Forelimb muscle (tissue), 1 donor: ENCODE data around the gene RDH14. TPM values are rescaled to one million over a fixed set of nuclear protein-coding genes. Genes with fewer than 3 reads are reported as not detected.
A peak's percentile ranks its signal among the peaks of the same experiment; 100 is the strongest.

ENCODE experiments used
- DNase-seq: peaks from one replicate; pipeline ENCODE4 v3.0.0-alpha.2; 2013; ENCODE audit warnings: low read depth
- polyA plus RNA-seq: library from polyadenylated mRNA; unstranded; fragments of 120-200 nt; gene quantifications from one replicate; pipeline ENCODE4 v1.2.1, GENCODE V29; 2013; ENCODE audit not compliant: insufficient read length

Gene RDH14, protein sequence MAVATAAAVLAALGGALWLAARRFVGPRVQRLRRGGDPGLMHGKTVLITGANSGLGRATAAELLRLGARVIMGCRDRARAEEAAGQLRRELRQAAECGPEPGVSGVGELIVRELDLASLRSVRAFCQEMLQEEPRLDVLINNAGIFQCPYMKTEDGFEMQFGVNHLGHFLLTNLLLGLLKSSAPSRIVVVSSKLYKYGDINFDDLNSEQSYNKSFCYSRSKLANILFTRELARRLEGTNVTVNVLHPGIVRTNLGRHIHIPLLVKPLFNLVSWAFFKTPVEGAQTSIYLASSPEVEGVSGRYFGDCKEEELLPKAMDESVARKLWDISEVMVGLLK
- polyA plus RNA-seq = 25.2 TPM

DNA sequence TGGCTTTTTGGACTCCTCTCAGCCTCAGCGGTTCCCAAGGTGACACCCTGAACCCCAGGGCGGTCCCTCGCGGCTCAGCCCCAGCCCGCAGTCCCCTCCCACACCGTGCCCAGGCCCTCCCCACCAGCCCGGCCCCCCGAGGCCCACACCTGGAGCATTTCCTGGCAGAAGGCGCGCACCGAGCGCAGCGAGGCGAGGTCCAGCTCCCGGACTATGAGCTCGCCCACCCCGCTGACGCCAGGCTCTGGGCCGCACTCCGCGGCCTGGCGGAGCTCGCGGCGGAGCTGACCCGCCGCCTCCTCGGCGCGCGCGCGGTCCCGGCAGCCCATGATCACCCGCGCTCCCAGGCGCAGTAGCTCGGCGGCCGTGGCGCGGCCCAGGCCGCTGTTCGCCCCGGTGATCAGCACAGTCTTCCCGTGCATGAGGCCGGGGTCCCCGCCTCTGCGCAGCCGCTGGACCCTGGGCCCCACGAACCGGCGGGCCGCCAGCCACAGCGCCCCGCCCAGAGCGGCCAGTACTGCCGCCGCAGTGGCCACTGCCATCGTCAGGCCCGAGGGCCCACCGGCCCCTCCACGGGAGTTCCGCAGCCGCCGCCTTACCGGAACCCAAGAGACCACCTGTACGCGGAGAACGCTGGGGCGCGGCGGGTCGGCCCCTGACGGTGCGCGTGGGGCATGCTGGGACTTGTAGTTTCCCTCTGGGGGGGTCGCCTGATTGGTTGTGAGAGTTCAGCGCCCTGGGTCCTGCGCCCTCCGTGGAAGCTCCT lies at the start of gene RDH14:
TSS of gene RDH14 (minus strand) at position 623 of the 766 bp plus-strand sequence. CDS start at position 542, 81 bp downstream.
- DNase-seq = peak; percentile 67

DNA sequence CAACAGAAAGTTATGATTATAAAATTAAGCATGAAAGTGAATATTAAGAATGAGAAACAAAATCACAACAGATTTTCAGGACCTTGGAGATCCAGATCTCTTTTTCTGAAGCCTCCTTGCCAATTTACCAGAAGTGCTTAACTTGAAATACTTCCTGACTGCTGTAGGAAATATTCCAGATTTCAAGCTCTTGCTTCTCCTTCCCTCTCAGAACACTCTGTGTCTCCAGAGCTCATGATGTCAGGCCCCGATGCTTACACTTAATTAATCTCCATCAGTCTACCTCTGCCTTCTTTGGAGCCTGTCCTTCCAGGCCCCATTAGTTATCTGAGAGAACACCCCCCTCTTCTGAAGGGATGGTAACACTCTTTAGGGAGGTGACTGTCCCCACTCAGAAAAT lies 49.6 kb upstream of the RDH14 start:
- no peak for DNase-seq

DNA sequence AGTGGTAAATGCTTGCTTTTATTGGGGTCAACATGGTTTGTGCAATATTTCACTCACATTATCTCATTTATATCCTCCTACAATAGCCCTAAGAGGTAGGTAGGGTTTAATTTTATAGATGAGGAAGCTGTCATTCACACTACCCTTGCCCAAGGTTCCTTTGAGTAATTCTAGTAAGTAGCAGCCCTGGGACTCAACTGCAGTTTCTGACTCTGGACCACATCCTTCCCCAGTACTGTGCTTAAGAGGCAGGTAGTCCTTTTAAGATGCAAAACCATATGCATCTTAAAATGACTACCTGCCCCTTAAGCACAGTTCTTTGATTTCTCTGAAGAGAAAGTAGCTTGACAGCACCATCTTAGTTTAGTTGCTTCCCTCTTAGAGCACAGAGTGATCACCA lies 44.7 kb upstream of the RDH14 start:
- DNase-seq = no peak

DNA sequence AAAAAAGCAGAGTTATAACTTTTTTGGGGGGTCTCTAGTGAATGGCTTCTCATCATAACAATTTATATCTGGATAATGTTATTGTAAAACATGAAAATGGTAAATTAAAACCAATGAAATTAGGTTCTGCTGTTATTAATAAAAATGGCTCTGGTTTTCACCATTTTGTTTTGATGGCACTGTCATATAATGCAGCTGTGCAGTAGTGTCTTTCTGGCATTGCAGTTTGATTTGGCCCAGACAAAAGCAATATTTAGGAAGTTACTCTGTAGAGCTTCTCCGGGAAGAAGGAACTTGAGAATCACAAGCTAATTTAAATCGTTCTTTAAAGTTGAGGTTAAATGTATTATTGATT lies 44.1 kb upstream of the RDH14 start:
- DNase-seq = no peak

DNA sequence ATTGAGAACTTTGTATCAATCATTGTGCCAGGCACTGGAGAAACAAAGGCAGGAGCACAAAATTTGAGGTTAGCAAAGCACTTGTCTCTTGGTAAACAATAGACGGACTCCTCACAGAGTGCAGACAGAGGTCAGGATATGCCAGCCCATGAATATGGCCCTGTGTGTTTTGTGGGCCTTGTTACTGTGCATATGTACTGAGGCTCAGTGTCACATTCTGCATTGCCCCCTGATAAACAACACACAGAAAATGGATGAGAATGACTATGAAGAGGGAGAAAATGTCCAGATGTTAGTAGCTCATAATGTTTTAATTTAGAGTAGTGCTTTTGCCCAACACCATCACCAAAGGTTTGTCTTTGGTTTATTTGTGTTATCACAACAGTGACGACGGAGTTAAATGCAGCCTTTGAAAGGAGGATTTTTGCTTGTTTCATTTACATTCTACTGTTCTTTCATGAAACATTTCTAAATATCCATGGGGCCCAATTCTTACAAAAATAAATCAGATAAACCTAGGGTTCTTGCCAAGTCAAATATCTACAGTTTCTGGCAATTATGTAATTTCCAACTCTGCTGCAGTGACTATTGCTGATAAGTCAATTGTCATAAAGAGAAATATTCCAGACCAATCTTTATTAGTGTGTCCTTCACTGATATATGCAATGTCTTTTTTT lies 43.5 kb upstream of the RDH14 start:
- DNase-seq = no peak

DNA sequence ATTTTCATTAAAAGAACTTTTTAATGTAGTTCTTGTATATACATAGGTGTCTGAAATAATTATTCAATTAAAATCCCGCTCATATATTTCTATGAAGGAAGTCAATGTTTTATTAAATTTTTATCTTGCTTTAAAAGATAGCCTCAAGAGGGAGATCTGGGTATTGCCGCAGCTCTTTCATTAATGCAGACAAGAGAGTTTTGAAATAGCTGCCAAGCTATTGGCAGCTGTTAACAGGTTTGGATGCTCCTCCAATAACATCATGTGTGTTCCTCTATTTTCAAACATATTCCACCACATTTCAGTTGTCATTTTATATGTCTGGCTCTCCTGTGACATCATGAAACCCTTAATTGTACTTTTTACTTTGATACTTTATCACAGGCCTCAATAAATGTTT lies 41.8 kb upstream of the RDH14 start:
- DNase-seq = no peak

DNA sequence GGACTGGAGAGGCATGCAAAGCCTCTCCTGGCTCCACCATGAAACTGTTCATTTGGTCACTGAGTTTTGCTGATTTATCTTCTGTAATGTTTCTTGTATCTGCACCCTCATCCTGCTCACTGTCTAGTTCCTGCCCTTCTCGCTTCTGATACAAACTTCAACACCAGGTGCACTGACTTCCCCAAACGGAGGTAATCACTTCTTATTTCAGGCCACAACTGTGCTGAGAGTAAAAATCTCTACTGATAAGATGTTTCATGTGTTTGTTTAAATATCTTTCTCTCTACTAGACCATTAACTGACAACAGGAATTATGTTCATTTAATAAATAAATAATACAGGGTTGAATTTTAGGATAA lies 39.8 kb upstream of the RDH14 start:
- no peak for DNase-seq

DNA sequence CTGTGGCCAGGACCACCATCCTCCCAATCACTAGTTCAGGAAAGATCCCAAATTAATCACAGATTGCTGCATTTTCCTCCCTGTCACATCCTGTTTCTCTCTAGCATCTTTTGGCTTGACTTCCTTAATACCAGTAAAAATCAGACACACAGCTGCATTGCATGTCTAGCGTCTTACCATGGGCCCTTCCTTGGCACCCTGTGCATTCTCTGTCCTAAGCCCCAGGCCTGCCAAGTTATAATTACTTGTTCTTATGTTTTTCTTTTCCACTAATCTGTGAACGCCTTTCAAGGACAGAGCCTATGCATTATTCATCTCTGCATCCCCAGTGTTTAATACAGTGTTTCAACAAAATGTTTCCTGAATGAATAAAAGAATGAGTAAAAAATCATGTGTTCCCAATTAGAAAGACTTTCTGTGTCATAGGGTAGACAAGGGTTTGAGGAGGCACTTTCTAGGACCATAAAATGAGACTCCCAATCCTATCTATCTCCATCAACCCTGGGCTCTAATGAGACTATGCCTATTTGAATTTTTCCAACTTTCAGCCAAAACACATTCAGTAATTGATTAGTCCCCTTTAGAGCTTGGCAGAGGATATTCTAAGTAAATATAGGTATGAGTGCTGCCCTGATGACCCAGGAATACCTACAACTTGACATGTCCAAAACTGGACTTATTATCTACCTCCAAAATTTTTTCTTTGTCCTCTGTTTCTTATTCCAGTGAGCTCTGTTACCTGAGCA lies 39.2 kb upstream of the RDH14 start:
- DNase-seq = no peak

DNA sequence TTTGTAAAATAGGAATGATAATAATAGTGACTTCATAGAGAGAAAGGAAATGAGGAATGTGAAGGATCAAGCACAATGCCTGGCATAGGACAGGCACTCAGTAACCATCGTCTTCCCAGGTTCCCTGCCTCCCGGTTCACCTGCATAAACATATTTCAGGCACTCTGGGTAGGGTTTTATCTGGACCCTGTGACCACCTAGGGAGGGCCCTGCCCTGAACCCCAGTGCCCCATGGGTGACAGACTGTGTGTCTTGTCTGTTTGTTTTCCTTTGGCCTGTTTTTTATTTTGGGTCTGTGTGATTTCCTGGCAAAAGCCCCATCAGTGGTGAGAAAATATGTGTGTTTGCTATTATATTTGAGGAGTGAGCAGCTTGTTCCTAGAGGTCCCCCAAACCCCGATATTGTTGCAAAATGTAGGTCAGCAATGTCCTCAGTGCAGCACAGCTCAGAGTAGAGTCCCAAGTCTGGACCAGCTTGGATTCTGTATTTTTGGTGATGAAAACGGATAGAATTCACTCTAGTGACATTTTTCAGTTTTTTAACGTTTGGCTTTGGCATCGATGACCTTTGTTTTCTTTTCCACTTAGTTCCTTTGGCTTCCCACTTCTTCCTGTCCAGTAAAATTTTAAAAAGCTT lies 38.5 kb upstream of the RDH14 start:
- DNase-seq = no peak

DNA sequence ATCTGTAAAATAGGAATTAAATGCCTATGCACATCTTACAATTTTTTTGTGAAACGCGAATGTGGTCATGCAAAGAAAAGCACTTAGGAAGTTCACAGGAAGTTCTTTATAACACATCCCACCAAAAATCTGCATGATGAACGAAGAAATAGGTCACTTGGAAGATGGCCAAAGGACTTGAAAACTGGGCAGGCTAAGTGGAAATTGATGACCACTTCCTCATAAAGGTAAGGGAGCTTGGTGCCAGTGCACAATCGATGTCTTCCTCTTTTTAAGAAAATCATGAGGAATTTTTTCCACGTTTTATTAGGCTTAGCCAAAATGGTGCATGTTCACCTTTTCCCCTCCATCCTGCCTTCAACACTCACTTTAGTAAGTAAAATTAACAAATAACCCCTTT lies 37.2 kb upstream of the RDH14 start:
- DNase-seq = no peak

DNA sequence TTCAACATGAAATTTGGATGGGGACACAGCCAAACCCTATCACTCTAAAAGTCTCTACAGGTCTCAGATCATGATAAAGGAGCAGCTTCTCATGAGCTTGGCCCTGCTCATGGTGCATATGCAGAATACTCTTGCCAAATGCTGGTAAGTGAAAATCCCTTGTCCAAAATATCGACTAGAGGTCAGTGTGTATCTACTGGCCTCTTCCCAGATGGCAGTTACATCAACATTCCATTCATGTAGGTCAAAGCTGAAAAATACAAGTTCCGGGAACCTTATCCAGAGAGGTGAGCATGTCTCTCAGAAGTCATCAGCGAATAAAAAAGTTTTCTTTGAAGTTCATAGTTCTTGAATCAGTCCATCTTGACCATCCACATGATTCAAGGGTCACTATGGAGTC lies 36.5 kb upstream of the RDH14 start:
- DNase-seq = no peak

DNA sequence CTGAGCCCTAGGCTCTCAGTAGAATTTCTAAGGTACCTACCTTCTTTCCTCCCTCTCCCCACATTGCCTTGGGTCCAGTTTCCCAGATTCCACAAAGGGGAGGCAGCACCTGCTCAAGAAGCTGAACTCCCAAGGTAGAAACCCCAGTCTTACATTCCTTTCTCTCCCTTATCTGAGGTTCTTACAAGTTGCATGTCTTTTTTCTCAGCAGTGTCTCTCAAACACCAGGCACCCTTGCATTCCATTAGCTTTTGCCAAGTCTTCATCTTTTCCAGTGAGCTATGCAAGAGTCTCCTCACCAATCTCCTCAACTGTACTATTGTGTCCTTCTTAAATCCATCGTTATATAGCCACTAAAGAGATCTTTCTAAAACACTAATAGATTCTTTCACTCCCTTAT lies 33.0 kb upstream of the RDH14 start:
- no peak for DNase-seq

DNA sequence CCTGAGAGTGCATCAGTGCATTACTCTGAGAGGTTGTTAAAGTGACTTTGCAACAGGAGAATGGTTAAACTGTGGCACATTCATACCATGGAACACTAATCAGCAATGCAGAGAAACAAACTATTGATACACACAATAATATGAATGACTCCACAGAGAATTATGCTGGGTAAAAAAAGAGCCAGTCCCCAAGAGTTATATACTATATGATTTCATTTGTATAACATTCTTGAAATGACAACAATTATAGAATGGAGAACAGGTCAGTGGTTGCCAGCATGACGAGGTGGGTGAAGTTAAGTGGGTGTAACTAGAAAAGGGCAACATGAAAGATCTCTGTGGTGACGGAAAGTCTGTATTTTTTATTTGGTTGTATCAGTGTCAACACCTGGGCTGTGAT lies 31.9 kb upstream of the RDH14 start:
- no peak for DNase-seq

DNA sequence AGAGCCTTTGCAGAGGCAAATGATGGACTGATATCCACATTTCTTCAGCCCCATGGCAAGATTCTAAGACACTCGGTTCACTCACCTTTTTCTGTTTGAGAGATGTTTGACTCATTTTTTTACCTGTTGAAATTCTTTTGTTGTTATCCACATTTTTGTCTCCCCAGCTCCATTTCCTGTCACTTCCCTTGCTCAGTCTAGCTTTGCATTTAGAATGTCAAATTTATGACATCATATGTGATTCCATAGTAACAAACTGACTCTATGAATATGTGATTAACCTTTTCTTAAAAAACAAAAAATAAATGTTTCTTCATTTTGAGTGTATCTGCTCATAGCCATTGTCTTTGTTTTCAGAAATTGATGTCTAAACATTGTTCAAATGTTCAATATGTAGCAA lies 28.9 kb upstream of the RDH14 start, which contains the start of gene NT5C1B:
TSS of gene NT5C1B (minus strand) at position 216 of the 400 bp plus-strand sequence. CDS start at position 115, 101 bp downstream.
- DNase-seq = no peak

DNA sequence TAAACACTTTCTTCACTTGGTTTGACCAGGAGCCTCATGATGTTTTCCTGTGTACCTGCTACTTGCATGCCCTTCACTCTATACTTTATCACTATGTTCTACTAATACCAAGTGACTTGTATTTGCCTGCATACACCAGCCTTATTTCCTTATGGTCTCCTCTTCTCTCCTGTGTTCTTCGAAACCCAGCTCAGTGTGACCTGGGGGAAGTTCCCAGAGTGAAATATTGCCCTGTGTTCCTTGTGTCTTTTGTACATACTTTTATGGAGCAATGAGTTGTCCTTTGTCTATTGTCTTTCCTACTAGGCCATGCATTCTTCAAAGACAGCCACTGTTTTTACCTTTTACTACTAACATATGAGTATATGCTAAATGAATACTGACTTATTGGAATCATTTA lies 28.3 kb upstream of the RDH14 start:
- DNase-seq = no peak

DNA sequence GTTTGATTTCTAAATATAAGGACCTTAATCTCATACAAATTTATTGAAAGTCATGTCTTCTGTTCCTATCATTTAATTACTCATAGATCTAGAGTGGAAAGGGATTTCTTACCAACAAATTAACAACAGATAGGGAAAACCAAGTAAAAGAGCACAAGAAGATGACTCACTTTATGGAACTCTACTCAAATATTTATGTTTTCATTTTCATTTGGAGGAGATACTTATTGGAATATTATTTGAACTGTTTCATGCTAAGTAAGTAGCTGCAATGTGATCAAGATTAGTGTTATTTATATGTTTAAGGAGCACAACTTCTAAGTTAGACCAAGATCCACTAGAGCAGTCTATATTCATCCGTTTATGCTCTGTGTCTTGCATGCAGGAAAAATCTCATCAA lies 27.6 kb upstream of the RDH14 start:
- DNase-seq = no peak

DNA sequence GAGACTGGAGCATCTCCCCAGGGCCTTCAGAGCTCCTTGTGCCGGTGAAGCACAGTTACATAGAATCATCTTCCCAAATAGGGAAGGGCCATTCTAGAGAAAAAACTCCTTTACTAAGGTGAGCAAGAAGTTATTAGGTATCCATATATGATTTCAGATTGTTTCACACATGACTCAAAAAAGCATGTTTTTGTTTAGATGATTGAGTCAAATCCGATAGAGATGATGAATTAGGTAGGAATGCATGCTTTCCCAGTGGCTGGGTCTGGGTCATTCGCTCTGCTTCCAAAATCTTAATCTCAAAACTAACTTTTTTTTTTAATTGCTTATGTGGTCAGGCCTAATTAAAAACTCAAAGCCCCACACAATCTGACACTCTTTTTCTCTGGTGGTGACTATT lies 25.1 kb upstream of the RDH14 start:
- no peak for DNase-seq

DNA sequence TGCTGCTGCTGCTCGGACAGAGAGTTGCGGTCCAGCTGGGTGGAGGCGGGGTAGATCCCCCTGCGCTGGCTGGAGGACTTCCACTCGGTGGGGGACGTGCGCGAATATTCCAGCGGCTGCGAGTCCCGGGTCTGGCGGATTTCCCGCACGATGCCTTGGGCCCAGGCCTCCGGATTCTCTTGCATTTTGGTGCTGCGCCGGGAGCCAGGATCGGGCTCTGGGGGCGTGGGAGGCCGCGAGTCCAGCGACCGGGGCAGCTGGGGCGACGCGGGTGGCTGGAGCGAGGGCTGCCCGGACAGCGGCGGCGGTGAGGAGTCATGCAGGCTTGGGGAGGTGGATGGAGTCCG lies 24.1 kb upstream of the RDH14 start:
- no peak for DNase-seq

DNA sequence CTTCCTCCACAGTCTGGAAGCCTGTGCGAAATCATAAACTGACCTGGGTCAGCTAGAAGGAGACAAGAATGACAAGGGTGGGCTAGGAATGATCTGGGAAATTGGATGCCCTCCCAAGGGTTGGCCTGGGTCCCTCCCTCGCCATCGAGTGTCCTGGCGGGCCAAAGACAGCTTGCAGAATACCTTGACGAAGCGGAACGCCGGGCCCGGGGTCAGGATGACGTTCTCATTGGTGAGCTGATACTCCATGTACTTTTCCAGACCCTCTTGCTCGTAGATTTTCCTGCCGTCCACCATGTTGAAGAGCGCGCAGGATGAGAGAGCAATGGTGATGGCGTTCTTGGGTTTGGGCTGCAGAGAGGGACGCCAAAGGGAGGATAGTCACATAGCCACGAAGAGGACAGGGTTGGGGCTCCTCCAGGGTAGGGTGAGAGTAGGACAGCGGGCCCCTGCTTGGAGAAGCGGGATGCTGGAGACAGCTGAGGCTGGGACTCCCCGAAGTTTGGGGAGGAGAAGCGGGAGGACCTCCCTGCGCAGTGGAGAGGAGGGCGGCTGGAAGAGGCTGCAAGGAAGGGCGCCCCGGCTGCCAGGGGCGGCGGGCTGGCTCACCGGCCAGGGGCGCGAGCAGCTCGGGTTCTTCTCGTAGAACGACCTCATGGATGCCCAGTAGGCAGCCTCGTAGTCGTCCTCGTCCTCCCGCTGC lies 23.6 kb upstream of the RDH14 start:
- no peak for DNase-seq

DNA sequence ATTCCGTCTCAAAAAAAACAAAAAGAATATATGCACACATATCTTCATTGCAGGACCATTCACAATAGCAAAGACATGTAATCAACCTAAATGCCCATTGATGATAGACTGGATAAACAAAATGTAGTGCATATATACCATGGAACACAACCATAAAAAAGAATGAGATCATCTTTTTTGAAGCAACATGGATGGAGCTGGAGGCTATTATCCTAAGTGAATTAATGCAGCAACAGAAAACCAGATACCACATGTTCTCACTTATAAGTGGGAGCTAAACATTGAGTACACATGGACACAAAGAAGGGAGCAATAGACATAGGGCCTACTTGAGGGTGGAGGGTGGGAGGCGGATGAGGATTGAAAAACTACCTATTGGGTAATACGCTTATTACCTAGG lies 20.2 kb upstream of the RDH14 start:
- DNase-seq = no peak

DNA sequence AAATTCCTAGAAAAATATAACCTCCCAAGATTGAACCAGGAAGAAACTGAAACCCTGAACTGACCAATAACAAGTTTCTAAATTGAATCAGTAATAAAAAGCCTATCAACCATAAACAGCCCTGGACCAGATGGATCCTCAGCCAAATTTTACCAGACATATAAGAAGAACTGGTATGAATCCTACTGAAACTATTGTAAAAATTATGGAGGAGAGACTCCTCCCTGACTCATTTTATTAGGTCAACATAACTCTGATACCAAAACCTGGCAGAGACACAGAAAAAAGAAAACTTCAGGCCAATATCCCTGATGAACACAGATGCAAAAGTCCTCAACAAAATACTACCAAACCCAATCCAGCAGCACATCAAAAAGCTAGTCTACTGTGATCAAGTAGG lies 17.6 kb upstream of the RDH14 start:
- DNase-seq = no peak
